ENCODE measurements around the gene TMPRSS15.

Gene TMPRSS15

DNA sequence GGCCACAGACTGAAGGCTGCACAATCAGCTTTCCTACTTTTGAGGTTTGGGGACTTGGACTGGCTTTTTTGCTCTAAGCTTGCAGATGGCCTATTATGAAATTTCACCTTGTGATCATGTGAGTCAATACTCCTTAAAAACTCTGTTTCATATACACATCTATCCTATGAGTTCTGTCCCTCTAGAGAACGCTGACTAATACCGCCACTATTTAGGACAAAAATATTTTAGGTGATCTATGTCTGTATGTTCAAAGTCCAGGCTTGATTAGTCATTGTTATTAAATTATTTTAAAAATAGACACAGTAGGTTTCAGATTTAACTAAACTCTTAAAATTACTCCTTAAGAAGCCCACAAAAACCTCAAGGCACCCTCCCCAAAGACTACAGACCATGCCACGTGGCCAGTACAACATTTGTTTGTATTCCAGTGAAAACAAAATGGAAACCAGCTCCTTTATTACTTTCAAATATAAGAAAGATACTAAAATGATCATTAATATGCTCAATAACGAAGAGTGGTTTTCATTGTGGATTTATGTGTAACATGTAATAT, 63.1 kb downstream of the TMPRSS15 start:
- DNase-seq = no peak

DNA sequence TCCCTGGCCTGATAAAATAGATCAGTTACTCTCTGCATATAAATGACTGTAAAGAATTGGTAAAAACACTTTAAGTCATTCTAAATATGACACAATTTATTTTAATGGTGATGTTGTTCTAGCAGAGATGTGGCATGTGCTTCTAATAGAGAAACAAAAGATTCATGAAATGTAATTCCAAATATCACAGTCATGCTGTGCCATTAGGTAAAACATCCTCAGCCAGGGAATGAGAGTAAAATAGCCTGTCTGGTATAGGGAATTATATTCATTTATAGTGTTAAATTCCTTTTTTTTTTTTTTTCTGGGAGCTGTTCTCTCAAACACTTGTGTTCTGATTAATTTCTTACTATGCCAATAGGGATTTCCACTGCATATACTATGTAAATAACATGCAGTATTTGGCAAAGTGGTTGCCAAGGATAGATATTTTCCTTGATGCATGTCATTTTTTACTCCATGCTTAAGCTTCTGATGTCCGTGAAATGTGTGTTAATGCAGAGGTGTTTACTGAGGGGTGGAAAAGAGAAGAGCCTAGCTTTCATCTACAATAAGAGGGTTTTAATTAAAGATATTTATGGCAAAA, 67.8 kb downstream of the TMPRSS15 start:
- no peak for DNase-seq

- no peak for DNase-seq
Measured at GRCh38 chr21:18334066-18334465, 69.5 kb downstream of the TMPRSS15 start.

- no peak for DNase-seq
Measured at GRCh38 chr21:18318156-18318555, 85.4 kb downstream of the TMPRSS15 start.

DNA sequence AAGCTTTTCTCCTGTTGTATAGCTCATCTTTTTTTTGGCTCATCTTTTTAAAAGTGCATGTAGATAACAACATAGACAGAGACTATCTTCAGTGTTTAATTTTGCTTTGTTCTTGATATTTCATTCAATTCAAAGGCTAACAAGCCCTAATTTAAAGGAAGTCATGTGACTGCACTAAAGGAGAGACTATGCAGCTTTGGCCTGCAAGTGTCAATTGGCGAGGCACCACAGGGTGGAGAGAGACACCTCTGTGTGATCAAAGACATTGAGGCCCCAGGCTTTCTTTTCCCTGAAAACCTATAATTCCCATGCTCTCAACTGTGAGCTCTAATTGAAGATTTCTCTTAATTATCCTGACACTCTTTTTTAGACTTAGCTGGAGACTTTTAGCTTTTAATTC, 105.4 kb downstream of the TMPRSS15 start:
- DNase-seq = no peak

GRCh38 chr21:18294100-18294499, 109.5 kb downstream of the TMPRSS15 start:
- no peak for DNase-seq

GRCh38 chr21:18289876-18290275, 113.7 kb downstream of the TMPRSS15 start:
- no peak for DNase-seq

DNA sequence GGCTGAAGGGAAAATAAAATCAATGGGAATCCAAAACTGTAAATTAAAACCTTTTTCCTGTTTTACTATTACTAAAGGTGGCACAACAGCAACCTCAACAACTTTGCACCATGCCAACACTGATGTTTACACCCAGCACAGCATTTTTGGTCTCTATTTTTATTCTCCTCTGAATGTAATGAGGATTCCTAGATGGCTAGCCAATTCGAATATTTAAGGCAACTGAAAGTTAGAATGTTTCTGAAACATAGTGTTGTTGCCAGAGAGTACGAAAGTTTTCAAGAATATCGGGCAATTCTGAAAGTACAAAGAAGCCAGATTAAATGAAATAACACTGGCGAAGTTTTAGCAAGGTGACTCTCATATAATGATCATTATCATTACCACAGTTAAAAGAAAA, 118.2 kb downstream of the TMPRSS15 start:
- DNase-seq = no peak

GRCh38 chr21:18275781-18276180, 127.8 kb downstream of the TMPRSS15 start:
- DNase-seq = no peak

DNA sequence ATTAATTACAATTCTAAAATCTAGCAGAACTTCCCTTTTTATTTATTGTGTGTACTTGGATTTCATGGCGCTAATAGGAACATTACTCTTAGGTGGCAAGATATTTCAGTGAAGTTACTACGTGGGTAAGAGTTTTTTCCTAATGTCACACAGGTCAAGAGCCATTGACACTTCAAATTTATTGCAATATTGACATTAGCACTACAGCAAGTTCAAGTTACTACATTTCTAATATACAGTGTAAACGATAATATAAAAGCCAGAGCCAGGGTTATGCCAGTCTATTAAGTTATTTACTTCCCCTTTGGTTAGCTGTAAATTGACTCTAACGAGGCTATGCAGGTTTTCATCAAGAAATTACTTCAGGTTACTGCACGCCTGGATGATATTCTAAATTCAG, 129.2 kb downstream of the TMPRSS15 start:
- no peak for DNase-seq

GRCh38 chr21:18273400-18273799, 130.2 kb downstream of the TMPRSS15 start:
- no peak for DNase-seq

DNA sequence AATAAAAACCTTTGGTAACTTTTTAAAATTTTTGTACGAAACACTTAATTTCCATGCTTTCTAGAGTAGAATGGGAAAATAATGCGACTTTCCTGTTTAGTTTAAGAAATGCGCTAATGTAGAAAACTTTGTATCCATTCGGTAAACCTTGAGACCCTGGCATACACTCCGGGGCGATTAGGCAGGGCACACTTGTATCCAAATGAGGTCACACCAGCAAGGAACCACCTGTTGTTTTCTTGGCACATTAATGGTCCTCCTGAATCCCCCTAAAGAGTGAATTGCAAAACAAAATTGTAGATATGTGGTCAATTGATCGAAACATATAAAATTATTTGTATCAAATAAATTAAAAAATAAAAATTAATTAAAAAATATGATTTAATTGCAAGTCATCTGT, 133.7 kb downstream of the TMPRSS15 start:
- no peak for DNase-seq

GRCh38 chr21:18268906-18269305, 134.7 kb downstream of the TMPRSS15 start:
- DNase-seq = no peak

GRCh38 chr21:18267496-18267895, 136.1 kb downstream of the TMPRSS15 start:
- no peak for DNase-seq

DNA sequence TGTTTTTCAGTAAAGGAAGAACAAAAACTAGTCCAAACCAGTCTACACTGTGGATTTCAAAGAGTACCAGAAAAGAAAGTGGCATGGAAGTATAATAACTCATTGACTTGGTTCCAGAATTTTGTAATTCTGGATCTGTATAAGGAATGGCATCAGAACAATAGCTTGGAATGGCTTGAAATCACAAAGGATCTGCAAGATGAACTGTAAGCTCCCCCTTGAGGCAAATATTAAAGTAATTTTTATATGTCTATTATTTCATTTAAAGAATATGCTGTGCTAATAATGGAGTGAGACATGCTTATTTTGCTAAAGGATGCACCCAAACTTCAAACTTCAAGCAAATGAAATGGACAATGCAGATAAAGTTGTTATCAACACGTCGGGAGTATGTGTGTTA, 137.6 kb downstream of the TMPRSS15 start:
- no peak for DNase-seq

GRCh38 chr21:18253799-18254198, 149.8 kb downstream of the TMPRSS15 start:
- no peak for DNase-seq

DNA sequence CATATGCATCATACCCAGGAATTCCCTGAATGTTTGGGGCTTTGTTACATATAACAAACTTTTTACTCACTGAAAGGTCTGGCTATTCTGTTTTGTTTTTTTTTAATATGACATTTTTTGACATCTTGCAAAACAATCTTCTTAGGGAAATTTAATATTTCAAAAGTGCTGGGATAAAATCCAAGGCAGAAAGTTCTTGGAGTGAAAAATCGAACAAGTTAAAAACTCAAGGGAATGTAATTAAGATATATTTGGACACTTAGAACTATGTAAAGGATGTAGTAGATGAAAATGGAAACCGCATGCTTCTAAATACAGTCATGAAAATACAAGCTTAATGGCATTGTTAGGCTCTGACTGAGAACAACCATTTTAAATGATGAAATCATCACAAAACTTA, 150.4 kb downstream of the TMPRSS15 start:
- DNase-seq = no peak

DNA sequence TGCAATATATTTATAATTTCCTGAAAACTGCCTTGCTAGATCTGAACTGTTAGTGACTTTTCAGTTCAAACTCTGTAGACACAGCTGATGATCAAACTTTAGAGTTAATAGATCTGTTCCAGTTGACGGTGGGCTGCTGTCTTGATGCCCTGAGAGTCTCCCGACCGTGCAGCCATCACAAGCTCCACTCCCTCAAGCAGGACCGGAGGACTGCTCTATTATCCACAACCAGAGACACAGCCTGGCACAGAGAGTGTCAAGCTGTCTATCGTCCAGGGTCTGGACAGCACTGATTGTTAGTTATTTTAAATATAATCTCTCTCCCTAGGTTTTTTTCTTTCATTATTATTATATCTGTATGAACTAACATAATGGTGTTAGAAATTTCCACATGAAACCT, 150.9 kb downstream of the TMPRSS15 start:
- DNase-seq = no peak

GRCh38 chr21:18252256-18252655, 151.3 kb downstream of the TMPRSS15 start:
- DNase-seq = no peak

DNA sequence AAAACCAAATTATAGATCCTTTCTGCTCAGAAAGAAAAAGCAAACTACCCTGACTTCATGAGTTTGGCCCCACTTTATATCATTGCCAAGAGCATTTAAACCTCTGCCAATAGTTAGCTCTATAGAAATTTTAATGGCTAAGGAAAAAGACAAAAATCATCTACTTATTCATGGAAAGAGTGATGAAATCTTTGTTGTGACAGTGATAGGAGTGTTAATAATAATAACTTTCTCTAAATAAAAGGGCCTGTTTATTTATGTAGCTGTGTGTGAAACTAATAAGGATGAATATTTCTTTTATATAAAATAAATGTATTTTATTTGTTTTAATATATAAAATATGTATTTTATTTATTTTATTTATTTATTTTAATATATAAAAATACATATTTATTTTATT, 152.5 kb downstream of the TMPRSS15 start:
- DNase-seq = no peak

DNA sequence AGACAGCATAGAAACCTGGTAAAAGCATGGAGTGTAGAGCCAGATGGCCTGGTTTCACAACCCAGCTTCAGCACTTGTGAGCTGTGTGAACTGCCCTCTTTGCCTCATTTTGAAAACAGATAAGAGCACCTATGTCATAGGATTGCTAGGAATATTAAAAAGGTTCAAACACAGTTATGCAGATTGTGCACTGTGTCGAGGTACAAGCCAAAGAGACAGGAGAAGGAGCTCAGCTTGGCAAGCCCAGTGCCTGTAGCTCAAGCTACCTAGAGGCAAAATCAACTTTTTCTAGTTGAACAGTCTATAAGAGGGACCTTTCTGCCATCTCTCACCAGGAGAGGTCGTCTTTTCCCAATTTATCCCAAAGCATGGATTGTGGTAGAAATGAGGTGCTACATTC, 153.9 kb downstream of the TMPRSS15 start:
- DNase-seq = no peak

DNA sequence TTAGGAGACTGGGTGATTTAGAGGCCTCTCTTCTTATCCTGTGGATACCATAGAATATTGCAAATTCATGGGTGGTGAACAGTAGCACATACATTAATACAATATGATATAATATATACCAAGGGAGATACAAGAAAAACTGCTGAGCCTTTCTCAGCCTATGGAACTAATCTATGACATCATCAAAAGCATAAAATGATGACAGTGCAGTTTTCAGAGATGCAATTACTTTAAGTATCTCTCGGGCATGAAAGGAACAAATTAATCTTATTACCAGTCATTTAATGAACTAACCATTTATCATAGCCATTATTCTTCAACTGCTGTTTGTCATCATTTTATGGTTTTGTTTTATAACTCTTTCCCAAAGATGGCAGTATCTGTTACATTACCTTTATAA, 155.4 kb downstream of the TMPRSS15 start:
- DNase-seq = no peak

- DNase-seq = no peak
Measured at GRCh38 chr21:18245464-18245967, 158.1 kb downstream of the TMPRSS15 start.

GRCh38 chr21:18244671-18245463, 158.7 kb downstream of the TMPRSS15 start, which contains the start of gene CHODL:
TSS of gene CHODL (plus strand) at chr21:18244833. CDS start at chr21:18245224, 391 bp downstream.
- DNase-seq = no peak

Measured in activated naive CD4-positive, alpha-beta T cell (primary cell).